Mucosa of stomach (tissue), 1 donor: Measurements from ENCODE around the gene PKP2.

Experiments used
- H3K27me3 ChIP-seq: one replicate; pipeline ENCODE4 v1.7.0; 2013; ENCODE audit warnings: mild to moderate bottlenecking, low read length; ENCODE audit not compliant: control insufficient read depth, insufficient read depth
- H3K36me3 ChIP-seq: one replicate; pipeline ENCODE4 v1.7.0; 2013; ENCODE audit warnings: low read length; ENCODE audit not compliant: control insufficient read depth, insufficient read depth
- H3K4me1 ChIP-seq: one replicate; pipeline ENCODE4 v1.7.0; 2013; ENCODE audit warnings: mild to moderate bottlenecking, low read length; ENCODE audit not compliant: control insufficient read depth, insufficient read depth
- H3K4me3 ChIP-seq: one replicate; pipeline ENCODE4 v1.7.0; 2013; ENCODE audit warnings: low read length
- H3K9ac ChIP-seq: one replicate; pipeline ENCODE4 v1.7.0; 2013; ENCODE audit warnings: mild to moderate bottlenecking, low read length, moderate library complexity
- H3K9me3 ChIP-seq: one replicate; pipeline ENCODE4 v1.7.0; 2013; ENCODE audit warnings: mild to moderate bottlenecking, low read length, moderate library complexity; ENCODE audit not compliant: control insufficient read depth
- donor health status: Pancreatic carcinoma.

PKP2 gene

GRCh38 chr12:32821710-32822109, 74.9 kb downstream of the PKP2 start:
- no peak overlapping the region for H3K4me3 ChIP-seq
- no peaks in the 10 kb centered on the region for H3K4me1 ChIP-seq
- H3K9ac ChIP-seq, result no peak overlapping the region
- no peaks in the 10 kb centered on the region for H3K27me3 ChIP-seq
- no peaks in the 10 kb centered on the region for H3K9me3 ChIP-seq
- H3K36me3 ChIP-seq, result peaks cover 4% of the 10 kb centered on the region

DNA sequence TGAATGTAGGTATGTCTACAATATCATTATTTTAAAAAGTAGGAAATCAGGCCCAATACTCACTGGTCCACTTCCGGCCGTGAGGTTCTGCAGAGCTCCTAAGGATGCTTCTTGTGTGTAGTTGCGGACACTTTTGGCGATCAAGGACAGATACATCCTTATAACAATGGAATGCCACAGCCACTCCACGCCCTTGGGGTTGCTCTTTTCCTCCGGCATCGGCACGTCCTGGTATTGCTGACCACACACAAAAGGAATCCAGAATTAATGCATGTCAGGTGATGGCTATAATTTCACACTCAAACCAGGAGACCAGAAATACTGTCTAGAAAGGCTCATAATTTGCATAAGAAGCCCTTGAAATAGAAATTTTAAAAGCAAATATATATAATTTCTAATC, 75.3 kb downstream of the PKP2 start:
- Histone ChIP-seq H3K9ac (no peak overlapping the region), H3K9me3 (no peaks in the 10 kb centered on the region), H3K4me3 (no peak overlapping the region), H3K36me3 (peaks cover 4% of the 10 kb centered on the region), H3K4me1 (no peaks in the 10 kb centered on the region), H3K27me3 (no peaks in the 10 kb centered on the region)

DNA sequence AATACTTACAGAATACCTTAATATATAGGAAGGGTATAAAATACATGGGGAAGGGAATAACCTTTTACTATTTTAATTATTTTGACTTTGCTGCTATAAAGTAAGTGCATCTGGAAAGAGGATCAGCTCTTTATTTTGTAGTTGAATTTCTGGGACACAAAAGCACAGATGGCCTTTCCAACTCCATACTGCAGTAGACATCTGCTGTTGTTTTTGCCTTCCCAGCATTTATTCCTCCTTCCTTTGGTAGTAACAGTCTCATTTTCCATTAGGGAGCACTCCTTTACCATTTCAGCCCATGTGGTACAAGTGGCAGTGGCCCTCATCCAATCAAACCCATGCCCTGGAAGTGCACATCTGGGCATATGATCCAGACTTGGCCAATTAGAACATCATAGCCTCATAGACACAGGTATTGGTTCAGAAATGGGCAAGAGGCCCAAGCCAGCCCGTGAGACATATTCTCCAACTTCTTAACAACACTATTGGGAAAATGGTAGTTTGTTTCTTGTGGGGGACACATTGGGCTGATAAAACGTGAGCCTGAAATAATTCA, 76.1 kb downstream of the PKP2 start:
- Histone ChIP-seq H3K36me3 (peaks cover 4% of the 10 kb centered on the region), H3K4me1 (no peaks in the 10 kb centered on the region), H3K9ac (no peak overlapping the region), H3K9me3 (no peaks in the 10 kb centered on the region), H3K4me3 (no peak overlapping the region), H3K27me3 (no peaks in the 10 kb centered on the region)

DNA sequence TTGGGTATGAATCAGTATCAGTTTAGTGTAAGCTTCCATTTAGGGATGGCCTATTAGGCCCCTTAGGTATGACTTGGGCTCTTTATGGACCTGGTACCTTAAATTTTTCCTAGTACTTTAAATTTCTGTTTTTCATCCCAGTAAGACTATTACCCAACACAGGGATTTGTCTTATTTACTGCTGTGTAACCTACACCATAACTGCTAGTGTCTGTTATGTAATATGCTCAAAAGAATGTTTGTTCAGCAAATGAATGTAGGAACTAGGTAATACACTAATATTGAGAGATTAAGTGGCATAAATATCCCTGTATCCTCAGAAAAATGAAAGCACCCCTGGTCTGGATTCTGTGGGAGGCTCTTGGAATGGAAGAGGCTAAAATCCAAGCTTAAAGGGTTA, 77.2 kb downstream of the PKP2 start:
- Histone ChIP-seq H3K9ac (no peak overlapping the region), H3K9me3 (no peaks in the 10 kb centered on the region), H3K36me3 (peaks cover 4% of the 10 kb centered on the region), H3K27me3 (no peaks in the 10 kb centered on the region), H3K4me3 (no peak overlapping the region), H3K4me1 (no peaks in the 10 kb centered on the region)

DNA sequence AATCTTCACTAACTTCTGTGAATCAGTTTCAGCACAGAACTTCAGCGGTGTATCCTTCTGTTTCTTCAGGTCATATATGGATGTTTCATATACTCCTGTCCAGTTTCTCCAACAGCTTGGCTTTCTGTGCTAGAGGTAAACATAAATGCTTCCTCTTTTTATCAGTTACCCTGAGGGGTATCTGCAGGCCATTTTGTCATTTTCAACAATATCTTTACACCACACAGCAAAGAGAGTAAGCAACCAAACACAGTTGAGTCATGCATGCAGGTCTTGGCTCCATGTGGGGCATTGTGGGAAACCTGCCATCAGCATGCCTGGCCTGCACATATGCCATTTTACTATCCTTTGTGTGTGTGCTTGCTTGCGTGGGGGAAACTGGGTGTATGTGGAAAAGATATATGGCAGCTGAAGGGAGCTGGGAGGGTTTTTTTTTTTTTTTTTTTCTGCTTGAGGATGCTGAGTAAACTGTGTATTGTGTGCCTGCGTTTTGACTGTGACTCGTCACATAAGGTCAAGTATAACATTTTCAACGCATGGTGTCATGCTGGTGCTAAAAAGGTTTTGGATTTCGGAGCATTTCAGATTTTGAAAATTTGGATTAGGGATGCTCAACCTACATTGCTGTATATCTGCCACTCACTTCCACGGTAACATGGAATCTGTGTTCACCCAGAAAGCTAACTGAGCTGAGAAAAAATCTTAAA, 84.7 kb downstream of the PKP2 start:
- H3K27me3 ChIP-seq, result no peaks in the 10 kb centered on the region
- H3K4me3 ChIP-seq, result no peak overlapping the region
- no peak overlapping the region for H3K9ac ChIP-seq
- no peaks in the 10 kb centered on the region for H3K36me3 ChIP-seq
- no peaks in the 10 kb centered on the region for H3K9me3 ChIP-seq
- no peaks in the 10 kb centered on the region for H3K4me1 ChIP-seq

DNA sequence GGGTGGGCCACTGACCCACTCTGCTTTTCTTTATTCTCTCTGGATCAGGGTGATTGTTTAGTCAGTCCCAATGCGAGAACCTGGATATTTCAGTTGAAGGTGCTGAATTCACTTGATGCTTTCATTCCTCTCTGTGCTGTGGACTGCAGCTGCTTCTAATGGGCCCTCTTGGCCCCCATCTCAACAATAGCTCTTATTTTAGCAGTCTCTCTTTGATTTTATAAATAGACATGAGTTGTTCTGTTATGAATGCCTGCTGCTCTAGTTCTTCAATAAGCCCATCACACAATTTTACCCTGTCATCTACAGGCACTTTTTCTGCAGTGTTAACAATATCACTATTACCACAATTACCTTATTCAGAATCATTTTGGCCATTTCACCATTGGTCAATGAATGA, 86.7 kb downstream of the PKP2 start:
- Histone ChIP-seq H3K4me1 (no peaks in the 10 kb centered on the region), H3K9ac (no peak overlapping the region), H3K27me3 (no peaks in the 10 kb centered on the region), H3K4me3 (no peak overlapping the region), H3K36me3 (no peaks in the 10 kb centered on the region), H3K9me3 (no peaks in the 10 kb centered on the region)

DNA sequence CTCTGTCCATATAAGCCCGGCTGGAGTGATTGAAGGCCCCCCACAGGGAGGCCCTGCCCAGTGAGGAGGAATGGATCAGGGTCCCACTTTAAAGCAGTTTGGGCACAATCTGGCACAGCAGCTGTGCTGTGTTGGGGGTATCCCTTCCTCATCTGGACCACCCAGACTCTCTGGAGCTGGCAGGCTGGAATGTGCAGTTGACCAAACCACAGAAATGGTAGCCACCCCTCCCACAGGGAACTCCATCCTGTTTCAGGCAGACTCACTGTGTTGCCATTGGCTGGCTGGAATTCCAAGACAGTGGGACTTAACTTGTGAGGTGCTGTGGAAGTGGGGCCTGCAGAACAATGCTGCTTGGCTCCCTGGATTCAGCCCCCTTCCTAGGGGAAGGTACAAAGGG, 87.4 kb downstream of the PKP2 start:
- H3K27me3 ChIP-seq, result no peaks in the 10 kb centered on the region
- H3K36me3 ChIP-seq, result no peaks in the 10 kb centered on the region
- H3K9ac ChIP-seq, result no peak overlapping the region
- H3K4me3 ChIP-seq, result no peak overlapping the region
- no peaks in the 10 kb centered on the region for H3K9me3 ChIP-seq
- no peaks in the 10 kb centered on the region for H3K4me1 ChIP-seq

DNA sequence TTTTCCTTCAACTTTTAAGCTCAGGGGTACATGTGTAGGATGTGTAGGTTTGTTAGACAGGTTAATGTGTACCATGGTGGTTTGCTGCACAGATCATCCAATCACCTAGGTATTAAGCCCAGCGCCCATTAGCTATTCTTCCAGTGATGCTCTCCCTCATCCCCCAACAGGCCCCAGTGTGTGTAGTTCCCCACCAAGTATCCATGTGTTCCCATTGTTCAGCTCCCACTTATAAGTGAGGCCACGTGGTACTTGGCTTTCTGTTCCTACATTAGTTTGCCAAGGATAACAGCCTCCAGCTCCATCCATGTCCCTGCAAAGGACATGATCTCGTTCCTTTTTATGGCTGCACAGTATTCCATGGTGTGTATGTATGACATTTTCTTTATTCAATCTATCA, 92.3 kb downstream of the PKP2 start:
- Histone ChIP-seq H3K4me1 (no peaks in the 10 kb centered on the region), H3K36me3 (no peaks in the 10 kb centered on the region), H3K27me3 (no peaks in the 10 kb centered on the region), H3K4me3 (no peak overlapping the region), H3K9me3 (no peaks in the 10 kb centered on the region), H3K9ac (no peak overlapping the region)

DNA sequence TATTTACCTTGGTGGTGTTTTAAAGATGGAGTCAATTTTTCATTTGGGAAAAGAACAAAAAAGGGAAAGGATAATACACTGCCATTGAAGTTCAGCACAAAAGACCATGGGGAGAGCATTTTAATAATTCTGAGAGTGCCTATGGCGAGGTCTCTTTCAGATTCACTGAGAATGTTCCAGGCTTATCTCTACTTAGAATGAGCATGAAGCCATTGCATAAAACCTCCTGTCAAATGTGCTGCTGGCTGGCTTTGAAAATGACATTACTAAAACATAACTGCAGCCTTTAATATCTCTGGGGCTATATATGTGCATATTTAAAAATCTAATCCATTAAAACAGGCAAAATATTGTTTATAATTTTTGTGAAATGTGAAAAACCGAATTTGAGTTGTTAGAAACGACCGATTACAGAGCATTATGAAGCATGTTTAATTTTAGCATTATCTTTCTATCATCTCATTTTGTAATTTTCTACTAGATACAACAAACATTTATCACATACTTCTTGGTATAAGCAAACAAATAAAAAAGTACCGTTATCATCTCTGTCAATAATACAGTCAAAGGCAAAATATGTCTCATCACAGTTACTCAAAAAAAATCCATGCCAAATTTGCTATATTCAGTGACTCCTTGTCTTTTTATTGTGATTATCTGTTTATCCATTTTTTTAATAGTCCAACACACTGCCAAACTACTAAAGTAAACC, 95.2 kb downstream of the PKP2 start:
- H3K4me3 ChIP-seq, result no peak overlapping the region
- H3K9ac ChIP-seq, result no peak overlapping the region
- no peaks in the 10 kb centered on the region for H3K4me1 ChIP-seq
- H3K27me3 ChIP-seq, result no peaks in the 10 kb centered on the region
- H3K36me3 ChIP-seq, result no peaks in the 10 kb centered on the region
- no peaks in the 10 kb centered on the region for H3K9me3 ChIP-seq

DNA sequence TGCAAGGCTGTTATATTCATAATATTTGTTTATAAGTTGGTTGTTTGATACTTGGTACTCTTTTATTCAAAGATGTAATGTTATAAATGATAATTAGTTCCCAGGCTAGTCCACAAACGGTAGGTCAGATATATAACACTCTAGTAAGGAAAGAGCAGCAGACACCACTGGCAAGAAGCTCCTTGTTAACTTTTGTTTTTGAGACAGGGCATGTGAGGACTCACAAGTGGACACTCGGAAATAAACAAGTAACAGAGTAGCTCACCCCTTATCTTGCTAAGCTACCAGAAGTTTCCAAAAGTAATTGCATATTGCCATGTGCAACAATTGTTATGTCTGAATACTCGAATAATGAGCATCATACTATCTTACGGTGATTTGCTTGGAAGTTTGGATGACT, 102.3 kb downstream of the PKP2 start:
- Histone ChIP-seq H3K27me3 (no peaks in the 10 kb centered on the region), H3K4me1 (no peaks in the 10 kb centered on the region), H3K9ac (no peak overlapping the region), H3K9me3 (no peaks in the 10 kb centered on the region), H3K36me3 (no peaks in the 10 kb centered on the region), H3K4me3 (no peak overlapping the region)

DNA sequence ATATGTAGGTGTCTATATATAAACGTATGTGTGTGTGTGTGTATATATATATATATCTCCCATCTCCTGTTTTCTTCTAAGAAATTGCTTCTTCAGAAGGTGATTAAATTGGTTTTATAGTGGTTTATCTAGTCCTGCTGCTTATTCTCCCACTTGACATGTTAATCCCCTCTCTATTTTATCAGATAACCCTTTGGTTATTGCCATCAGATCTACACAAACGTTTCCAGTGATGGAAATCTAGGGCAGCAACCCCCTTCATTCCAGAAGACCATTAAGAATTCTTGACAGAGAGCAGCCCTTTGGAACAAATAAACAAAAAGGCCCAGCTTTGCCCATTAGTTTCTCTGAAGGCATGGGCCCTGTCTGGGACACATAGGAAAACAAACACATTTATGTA, 106.7 kb downstream of the PKP2 start:
- Histone ChIP-seq H3K9ac (no peak overlapping the region), H3K36me3 (no peaks in the 10 kb centered on the region), H3K4me1 (no peaks in the 10 kb centered on the region), H3K4me3 (no peak overlapping the region), H3K27me3 (no peaks in the 10 kb centered on the region), H3K9me3 (no peaks in the 10 kb centered on the region)

- Histone ChIP-seq H3K9me3 (no peaks in the 10 kb centered on the region), H3K36me3 (no peaks in the 10 kb centered on the region), H3K4me1 (no peaks in the 10 kb centered on the region), H3K4me3 (no peak overlapping the region), H3K9ac (no peak overlapping the region), H3K27me3 (no peaks in the 10 kb centered on the region)
These were observed 107.1 kb downstream of the PKP2 start for GRCh38 chr12:32789446-32789845.
